Activated CD8-positive, alpha-beta memory T cell treated with anti-CD3 and anti-CD28 coated beads for 36 hours (primary cell): ENCODE measurements around the gene FGF23. TPM values are rescaled to one million over a fixed set of nuclear protein-coding genes. Genes with fewer than 3 reads are reported as not detected.

Experiments used
- CTCF ChIA-PET: fragments of 350-600 bp; sonication (Branson Sonifier 250); formaldehyde crosslinking; loops from one replicate; lab custom pipeline; 2021; ENCODE audit warnings: antibody characterized with exemption; lab: Charles Lee
- POLR2A ChIA-PET: fragments of 350-600 bp; sonication (Branson Sonifier 250); formaldehyde crosslinking; loops from one replicate; lab custom pipeline; 2021; ENCODE audit warnings: antibody characterized with exemption; lab: Charles Lee
- total RNA-seq, 2 experiments: library from RNA; stranded (reverse); gene quantifications; one replicate each; pipeline ENCODE4 v1.2.3, GENCODE V29; 2021

FGF23 gene
- total RNA-seq, 2 experiments from 2014 or later: not detected

- CTCF ChIA-PET: no interaction called here
Measured at GRCh38 chr12:4388032-4388431, 8.5 kb upstream of the FGF23 start.

DNA sequence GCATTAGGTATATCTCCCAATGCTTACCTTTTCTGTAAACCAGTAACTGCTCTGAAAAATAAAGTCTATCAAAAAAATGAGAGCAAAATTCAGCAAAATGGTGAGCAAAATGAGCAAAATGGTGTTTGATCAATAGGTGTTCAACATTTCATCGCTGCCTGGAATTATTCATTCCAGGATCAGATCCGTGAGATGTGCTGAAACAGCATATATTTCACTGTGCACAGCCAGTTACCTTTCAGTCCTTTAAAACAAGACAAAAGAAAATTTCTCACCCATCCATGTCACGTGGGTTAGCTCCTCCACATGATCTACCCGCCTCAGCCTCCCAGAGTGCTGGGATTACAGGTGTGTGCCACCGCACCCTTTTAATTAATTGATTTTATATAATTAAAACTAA, 8.1 kb upstream of the FGF23 start:
- POLR2A ChIA-PET: no interaction called here
- CTCF ChIA-PET: no interaction called here

More at GRCh38 chr12:4388032-4388431, 8.5 kb upstream of the FGF23 start:
- POLR2A ChIA-PET: no interaction called here

- POLR2A ChIA-PET: no interaction called here
- CTCF ChIA-PET: no interaction called here
Measured at GRCh38 chr12:4386801-4387200, 7.3 kb upstream of the FGF23 start.

- ChIA-PET CTCF (interaction anchor here (1.1 kb wide), 1 partner anchor 22 kb away, joined by 5 read pairs; no protein-coding TSS in a partner anchor), POLR2A (no interaction called here)
Measured at GRCh38 chr12:4383304-4383865, 3.9 kb upstream of the FGF23 start.

DNA sequence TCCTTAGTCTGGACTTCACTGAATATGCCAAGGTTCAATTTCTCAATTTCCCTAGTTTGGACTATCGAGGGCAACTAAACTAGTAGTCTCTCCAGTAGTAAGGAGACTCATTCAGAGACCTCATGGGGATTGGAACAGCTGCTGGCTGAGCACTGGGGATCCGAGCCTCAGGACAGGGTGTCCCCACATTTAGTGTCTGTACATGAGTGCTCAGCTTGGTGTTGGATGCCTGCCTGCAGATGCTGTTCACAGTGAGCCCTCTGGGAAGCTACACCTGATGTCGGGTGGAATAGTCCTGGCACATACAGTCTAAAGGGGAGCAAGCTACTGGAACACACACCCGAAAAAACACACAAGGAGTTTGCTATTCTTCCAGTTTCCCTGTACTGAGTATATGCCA, 820 bp upstream of the FGF23 start:
- ChIA-PET POLR2A (no interaction called here), CTCF (no interaction called here)

DNA sequence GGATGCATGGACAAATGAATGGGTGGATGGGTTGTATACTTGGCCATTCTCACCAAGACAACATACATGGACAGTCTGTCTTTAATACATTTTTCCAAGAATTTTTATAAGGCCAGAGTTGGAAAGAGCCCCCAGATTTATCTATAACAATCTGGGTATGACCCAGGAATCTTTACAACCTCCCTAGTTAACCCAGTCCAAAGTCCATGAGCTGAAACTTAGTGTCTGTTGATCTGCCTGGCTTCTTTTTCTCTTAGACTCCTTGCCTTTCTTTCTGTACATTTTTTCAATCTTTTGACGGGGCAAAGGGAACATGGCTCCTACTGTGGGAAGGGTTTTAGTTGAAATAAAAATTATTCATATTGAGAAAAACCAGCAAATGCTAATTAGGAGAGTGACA, 740 bp downstream of the FGF23 start:
- ChIA-PET CTCF (no interaction called here), POLR2A (no interaction called here)

GRCh38 chr12:4375449-4375848, 4.1 kb downstream of the FGF23 start:
- POLR2A ChIA-PET: no interaction called here
- CTCF ChIA-PET: interaction anchor here (0.5 kb wide), 1 partner anchor 242 kb away, joined by 3 read pairs; no protein-coding TSS in a partner anchor

- ChIA-PET POLR2A (no interaction called here), CTCF (no interaction called here)
Measured at GRCh38 chr12:4372653-4373052, 6.9 kb downstream of the FGF23 start.

GRCh38 chr12:4370265-4370664, 9.2 kb downstream of the FGF23 start:
- CTCF ChIA-PET: no interaction called here
- POLR2A ChIA-PET: no interaction called here

DNA sequence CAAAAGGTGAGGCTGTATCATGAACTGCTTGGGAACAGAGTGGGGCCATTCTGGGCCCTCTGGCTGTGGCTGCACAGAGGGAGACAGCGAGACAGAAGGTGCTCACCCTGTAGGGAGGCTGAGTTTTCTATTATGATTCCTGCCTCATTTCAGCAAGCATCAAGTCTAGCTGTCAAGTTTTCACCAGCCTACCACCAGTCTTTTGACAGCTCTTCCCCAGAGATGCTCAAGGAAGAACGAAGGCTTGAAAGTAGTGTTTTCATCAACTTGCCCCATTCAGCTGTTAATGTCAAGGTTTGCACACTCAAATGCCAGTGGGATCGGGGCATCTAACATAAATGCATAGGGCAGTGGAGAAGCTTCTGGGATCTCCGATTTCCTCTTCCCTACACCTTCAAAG, 10.0 kb downstream of the FGF23 start:
- ChIA-PET POLR2A (interaction anchor here (0.7 kb wide), 1 partner anchor 279 kb away, joined by 7 read pairs; the partner anchor contains the start of genes AKAP3 and NDUFA9), CTCF (no interaction called here)

GRCh38 chr12:4366090-4366489, 13.4 kb downstream of the FGF23 start:
- ChIA-PET POLR2A (no interaction called here), CTCF (no interaction called here)

- ChIA-PET POLR2A (no interaction called here), CTCF (no interaction called here)
Measured at GRCh38 chr12:4356041-4356327, 23.5 kb downstream of the FGF23 start.

DNA sequence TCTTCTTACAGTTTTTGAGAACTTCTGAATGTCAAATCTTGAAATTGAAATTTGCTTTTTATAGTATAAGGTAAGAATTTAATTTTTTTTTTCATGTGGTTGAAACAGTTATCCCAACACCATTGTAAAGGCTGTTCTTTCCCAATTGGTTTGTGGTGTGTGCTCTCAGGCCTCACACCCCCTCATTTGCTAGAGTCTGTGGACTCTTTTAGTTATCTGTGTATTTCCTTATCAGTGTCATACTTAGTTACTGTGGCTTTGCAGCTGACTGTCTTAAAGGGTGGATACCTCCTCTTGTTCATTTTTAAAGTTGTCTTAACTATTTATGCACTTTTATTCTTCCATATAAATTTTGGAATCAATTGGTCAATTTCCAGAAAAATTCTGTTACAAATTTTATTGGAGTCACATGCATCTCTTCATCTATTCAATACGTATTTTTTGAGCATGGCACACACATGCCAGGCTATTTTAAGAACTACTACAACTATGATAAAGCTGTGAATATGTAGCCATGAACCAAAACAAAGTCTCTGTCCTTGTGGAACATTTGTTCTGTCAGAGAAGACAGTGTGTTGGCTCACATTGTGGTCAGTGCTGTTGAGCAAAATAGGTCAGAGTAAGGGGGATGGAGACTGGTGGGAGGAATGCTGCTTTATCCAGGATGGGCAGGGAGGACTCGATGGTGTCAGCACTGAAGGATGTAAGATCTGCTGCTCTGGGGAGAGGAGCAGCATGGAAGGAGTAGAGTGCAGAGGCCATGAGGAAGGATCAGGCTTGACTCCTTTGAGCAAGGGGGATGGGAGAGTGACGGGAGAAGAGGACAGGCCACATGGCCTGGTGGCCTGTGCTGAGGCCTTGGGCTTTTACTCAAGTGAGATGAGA, 24.1 kb downstream of the FGF23 start:
- CTCF ChIA-PET: no interaction called here
- POLR2A ChIA-PET: no interaction called here

GRCh38 chr12:4353785-4354208, 25.7 kb downstream of the FGF23 start:
- CTCF ChIA-PET: interaction anchor here (1.2 kb wide), 1 partner anchor 16 kb away, joined by 3 read pairs; no protein-coding TSS in a partner anchor
- POLR2A ChIA-PET: no interaction called here

- ChIA-PET CTCF (no interaction called here), POLR2A (no interaction called here)
Measured at GRCh38 chr12:4346931-4347330, 32.6 kb downstream of the FGF23 start.

- ChIA-PET POLR2A (no interaction called here), CTCF (no interaction called here)
Measured at GRCh38 chr12:4331842-4332241, 47.7 kb downstream of the FGF23 start.

DNA sequence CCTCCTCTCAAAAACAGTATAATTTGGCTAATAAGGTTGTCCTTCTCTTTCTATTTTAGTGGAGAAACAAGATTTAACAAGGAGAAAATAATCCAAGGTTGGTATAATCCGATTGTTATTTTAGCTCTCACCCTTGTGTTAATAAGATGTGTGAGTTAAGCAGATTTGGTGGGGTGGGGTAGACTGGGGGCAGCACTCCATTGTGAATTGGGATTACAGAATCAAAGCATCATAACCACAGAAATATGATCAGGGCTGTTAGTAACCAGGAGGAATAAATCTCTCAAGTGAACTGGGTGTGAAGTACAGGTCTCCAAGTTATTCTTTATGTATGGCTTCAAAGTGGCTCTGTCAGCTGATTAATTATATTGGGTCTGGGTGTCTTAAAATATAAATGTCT, 48.3 kb downstream of the FGF23 start:
- CTCF ChIA-PET: no interaction called here
- POLR2A ChIA-PET: no interaction called here

DNA sequence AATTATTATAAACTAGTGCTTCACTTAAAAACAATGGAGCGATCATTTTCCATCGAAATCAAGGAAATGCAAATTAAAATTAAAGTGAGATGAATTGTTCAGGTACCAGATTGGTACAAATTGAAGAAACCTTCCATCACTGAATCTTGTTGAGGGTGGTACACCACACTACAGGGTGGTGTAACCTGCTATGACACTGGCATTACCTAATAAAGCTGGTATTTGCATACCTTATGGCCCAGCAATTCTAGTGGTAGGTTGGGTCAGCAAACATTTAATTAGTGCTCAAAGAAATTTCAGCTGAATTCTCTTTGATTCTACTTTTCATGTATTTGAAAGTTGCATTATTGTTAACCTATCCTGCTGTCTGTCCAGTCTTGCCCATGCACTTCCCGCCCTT, 49.3 kb downstream of the FGF23 start:
- POLR2A ChIA-PET: no interaction called here
- CTCF ChIA-PET: no interaction called here

GRCh38 chr12:4327293-4327692, 52.2 kb downstream of the FGF23 start:
- POLR2A ChIA-PET: interaction anchor here (0.7 kb wide), 1 partner anchor 110 kb away, joined by 6 read pairs; no protein-coding TSS in a partner anchor
- CTCF ChIA-PET: no interaction called here

GRCh38 chr12:4325966-4326365, 53.5 kb downstream of the FGF23 start:
- CTCF ChIA-PET: no interaction called here
- POLR2A ChIA-PET: no interaction called here

GRCh38 chr12:4324366-4324765, 55.1 kb downstream of the FGF23 start:
- ChIA-PET POLR2A (no interaction called here), CTCF (interaction anchor here (0.6 to 1.6 kb wide), 6 partner anchors 16 to 526 kb away, joined by 3 read pairs; no protein-coding TSS in a partner anchor)
